ENCODE results near the gene MCM5.

The MCM5 gene

GRCh38 chr22:35377735-35378134 is 22.2 kb upstream of the MCM5 start:
- ChIA-PET POLR2A (no interaction called here), CTCF (interaction anchor here (3.3 kb wide), 1 partner anchor 27 kb away, joined by 15 read pairs; no protein-coding TSS in a partner anchor)
- TF ChIP-seq, protein P1, sequence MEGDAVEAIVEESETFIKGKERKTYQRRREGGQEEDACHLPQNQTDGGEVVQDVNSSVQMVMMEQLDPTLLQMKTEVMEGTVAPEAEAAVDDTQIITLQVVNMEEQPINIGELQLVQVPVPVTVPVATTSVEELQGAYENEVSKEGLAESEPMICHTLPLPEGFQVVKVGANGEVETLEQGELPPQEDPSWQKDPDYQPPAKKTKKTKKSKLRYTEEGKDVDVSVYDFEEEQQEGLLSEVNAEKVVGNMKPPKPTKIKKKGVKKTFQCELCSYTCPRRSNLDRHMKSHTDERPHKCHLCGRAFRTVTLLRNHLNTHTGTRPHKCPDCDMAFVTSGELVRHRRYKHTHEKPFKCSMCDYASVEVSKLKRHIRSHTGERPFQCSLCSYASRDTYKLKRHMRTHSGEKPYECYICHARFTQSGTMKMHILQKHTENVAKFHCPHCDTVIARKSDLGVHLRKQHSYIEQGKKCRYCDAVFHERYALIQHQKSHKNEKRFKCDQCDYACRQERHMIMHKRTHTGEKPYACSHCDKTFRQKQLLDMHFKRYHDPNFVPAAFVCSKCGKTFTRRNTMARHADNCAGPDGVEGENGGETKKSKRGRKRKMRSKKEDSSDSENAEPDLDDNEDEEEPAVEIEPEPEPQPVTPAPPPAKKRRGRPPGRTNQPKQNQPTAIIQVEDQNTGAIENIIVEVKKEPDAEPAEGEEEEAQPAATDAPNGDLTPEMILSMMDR (IDR thresholded peaks at IDR 0.05; ENCODE audit: insufficient read depth, low read length, missing control alignments): no peak
- no peak for DNase-seq (ENCODE audit: low read depth, low spot score)
- H3K4me3 ChIP-seq (ENCODE audit: low read depth, low read length): no peak overlapping the region

GRCh38 chr22:35378621-35379020 is 21.3 kb upstream of the MCM5 start:
- TF ChIP-seq, protein P1 (IDR thresholded peaks at IDR 0.05; ENCODE audit: insufficient read depth, low read length, missing control alignments): no peak
- ChIA-PET POLR2A (no interaction called here), CTCF (interaction anchor here (1.5 kb wide), 1 partner anchor 52 kb away, joined by 4 read pairs; no protein-coding TSS in a partner anchor)

DNA sequence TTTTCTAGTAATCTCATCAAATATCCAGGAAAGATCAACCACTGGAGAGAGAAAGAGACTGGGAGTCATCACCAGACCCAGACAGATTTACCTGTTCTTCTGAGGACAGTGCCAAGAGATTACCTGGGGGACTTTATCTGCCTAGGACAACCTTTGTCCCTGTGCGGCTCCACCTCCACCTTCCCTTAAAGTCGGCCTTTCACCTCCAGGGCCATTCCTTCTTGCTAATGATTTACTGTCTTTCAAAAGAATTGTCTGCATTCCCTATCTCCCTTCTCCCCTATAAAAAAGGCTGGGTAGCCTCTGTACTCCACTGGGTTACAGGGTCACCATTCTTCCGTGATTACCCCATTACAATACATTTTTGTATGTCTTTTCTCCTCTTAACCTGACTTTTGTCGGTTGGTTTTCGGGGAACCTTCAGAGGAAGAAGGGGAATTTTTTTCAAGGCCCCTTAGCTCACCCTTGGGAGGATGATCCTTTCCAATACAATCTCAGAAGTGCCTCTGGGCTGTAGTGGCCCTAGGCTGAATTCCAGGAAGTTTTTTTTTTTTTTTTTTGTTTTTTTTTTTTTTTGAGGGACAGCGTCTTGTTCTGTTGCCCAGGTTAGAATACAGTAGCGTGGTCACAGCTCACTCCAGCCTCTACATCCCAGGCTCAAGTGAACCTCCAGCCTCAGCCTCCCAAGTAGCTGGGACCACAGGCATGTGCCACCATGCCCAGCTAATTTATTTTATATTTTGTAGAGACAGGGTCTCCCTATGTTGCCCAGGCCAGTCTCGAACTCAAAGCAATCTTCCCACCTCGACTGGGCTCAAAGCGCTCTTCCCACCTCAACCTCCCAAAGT is 20.6 kb upstream of the MCM5 start:
- POLR2A ChIA-PET: interaction anchor here (0.7 to 1.4 kb wide), 2 partner anchors 7 to 44 kb away, joined by 3 to 6 read pairs; no protein-coding TSS in a partner anchor
- no peak for DNase-seq (ENCODE audit: low read depth, low spot score)
- TF ChIP-seq, protein P1 (IDR thresholded peaks at IDR 0.05; ENCODE audit: insufficient read depth, low read length, missing control alignments): no peak
- H3K4me3 ChIP-seq (ENCODE audit: low read depth, low read length): no peak overlapping the region
- CTCF ChIA-PET: interaction anchor here (0.6 to 2.5 kb wide), 4 partner anchors 29 to 242 kb away, joined by 3 to 8 read pairs (median 4); no protein-coding TSS in a partner anchor

More at GRCh38 chr22:35378621-35379020, 21.3 kb upstream of the MCM5 start:
- H3K4me3 ChIP-seq (ENCODE audit: low read depth, low read length): no peak overlapping the region
- DNase-seq (ENCODE audit: low read depth, low spot score): no peak

DNA sequence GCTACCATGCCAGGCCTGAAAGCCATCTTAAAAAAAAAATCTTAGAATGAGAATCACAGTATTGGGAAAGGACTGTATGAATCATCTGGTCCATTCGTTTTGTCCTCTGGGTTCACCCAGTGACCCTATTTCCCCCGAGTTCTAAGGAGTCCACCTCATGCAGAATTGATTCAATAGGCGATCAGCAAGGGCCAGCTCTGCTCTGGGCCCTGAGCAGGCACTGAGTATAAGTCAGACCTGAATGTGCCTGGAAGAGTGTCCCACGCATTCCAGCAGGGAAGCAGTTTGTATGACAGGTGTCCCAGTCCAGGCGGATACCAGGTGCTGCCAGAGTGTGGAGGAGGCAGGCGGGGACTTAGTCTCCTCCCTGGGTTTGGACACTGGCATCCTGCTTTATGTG is 19.9 kb upstream of the MCM5 start:
- POLR2A ChIA-PET: interaction anchor here (0.7 to 1.4 kb wide), 4 partner anchors 8 to 460 kb away, joined by 3 to 6 read pairs (median 4); no protein-coding TSS in a partner anchor
- TF ChIP-seq, protein P1 (IDR thresholded peaks at IDR 0.05; ENCODE audit: insufficient read depth, low read length, missing control alignments): no peak
- CTCF ChIA-PET: interaction anchor here (0.8 to 2.5 kb wide), 6 partner anchors 10 to 51 kb away, joined by 3 to 8 read pairs (median 4); no protein-coding TSS in a partner anchor
- DNase-seq (ENCODE audit: low read depth, low spot score): no peak
- H3K4me3 ChIP-seq (ENCODE audit: low read depth, low read length): no peak overlapping the region

DNA sequence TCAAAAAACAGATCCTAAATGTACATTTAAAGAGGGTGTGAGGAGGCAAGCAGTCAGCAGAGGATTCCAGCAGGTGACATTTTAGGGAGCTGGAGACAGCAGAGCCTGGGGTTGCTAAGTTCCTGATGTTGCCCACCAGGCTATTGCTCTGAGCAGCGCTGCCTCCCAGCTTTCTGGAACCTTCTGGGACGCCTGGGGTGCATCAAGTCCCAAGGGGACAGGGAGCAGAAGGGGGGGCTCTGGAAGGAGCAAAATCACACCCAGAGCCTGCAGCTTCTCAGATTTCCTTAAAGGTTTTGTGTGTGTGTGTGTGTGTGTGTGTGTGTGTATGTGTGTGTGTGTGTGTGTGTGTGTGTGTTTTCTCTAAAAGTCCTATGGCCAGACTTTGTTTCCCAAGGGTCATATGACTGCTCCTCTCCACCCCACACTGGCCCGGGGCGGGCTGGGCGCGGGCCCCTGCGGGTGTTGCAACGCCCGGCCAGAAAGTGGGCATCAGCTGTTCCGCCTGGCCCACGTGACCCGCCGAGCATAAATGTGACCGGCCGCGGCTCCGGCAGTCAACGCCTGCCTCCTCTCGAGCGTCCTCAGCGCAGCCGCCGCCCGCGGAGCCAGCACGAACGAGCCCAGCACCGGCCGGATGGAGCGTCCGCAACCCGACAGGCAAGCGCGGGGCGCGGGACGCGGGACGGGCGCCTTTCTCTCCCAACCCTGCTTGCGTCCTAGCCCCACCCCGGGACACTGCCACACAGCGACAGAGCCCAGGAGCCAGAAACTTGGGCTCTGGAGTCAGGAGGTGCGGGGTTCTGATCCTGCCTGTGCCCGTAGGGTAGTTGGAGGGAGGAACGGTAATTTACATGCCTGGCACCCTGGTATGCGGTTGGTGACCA is 19.2 kb upstream of the MCM5 start, which contains the start of gene HMOX1:
Gene HMOX1 (plus strand): TSS at position 560 of the 887 bp plus-strand sequence. CDS start 78 bp downstream, at position 638.
- DNase-seq (ENCODE audit: low read depth, low spot score): peak; percentile 59
- ChIA-PET POLR2A (interaction anchor here (0.7 to 1.4 kb wide), 5 partner anchors 9 to 459 kb away, joined by 3 to 6 read pairs (median 3); no protein-coding TSS in a partner anchor), CTCF (interaction anchor here (0.8 to 2.5 kb wide), 5 partner anchors 9 to 50 kb away, joined by 3 to 8 read pairs (median 3); no protein-coding TSS in a partner anchor)
- H3K4me3 ChIP-seq (ENCODE audit: low read depth, low read length): peak within 1 kb of the TSS; percentile 87
- TF ChIP-seq, protein P1 (IDR thresholded peaks at IDR 0.05; ENCODE audit: insufficient read depth, low read length, missing control alignments): peak; percentile 35

Measured in AG04449 (cell line).